GM19023 (cell line): ENCODE data around the gene RNF10.
A peak's percentile ranks its signal among the peaks of the same experiment; 100 is the strongest.
"Not testable (repeated sequence)": the region's sequence is repeated elsewhere in the genome, so short reads cannot be mapped to it uniquely, and the experiment has no call there.

Experiments used
- ATAC-seq: cut with Tn5 transposase; IDR thresholded peaks from one replicate; pipeline ENCODE4 v1.9.1; 2021; ENCODE audit warnings: mild to moderate bottlenecking, moderate library complexity; ENCODE audit not compliant: unreplicated experiment

Gene RNF10

GRCh38 chr12:120534203-120534702, at the start of gene RNF10:
Gene RNF10 (plus strand): TSS chr12:120534356. CDS start chr12:120534812, 456 bp downstream.
- peak; percentile 64 for ATAC-seq

GRCh38 chr12:120485961-120486881, 47.9 kb upstream of the RNF10 start:
- ATAC-seq: no peak

GRCh38 chr12:120487552-120487951, 46.6 kb upstream of the RNF10 start:
- not testable (repeated sequence) for ATAC-seq

- no peak for ATAC-seq
Observed at GRCh38 chr12:120488057-120488640, 46.0 kb upstream of the RNF10 start.

- ATAC-seq: no peak
Observed at GRCh38 chr12:120489018-120489417, 45.1 kb upstream of the RNF10 start.

- no peak for ATAC-seq
Observed at GRCh38 chr12:120490325-120490724, 43.8 kb upstream of the RNF10 start.

GRCh38 chr12:120490833-120491512, 43.2 kb upstream of the RNF10 start:
- no peak for ATAC-seq

- peak; percentile 24 for ATAC-seq
Observed at GRCh38 chr12:120495186-120495730, 38.9 kb upstream of the RNF10 start.

GRCh38 chr12:120495731-120496412, 38.3 kb upstream of the RNF10 start, which contains the start of gene DYNLL1:
Gene DYNLL1 (plus strand): TSS chr12:120496113. CDS start chr12:120496422, 309 bp downstream.
- ATAC-seq: peak; percentile 91

GRCh38 chr12:120496413-120497340, 37.5 kb upstream of the RNF10 start:
- ATAC-seq: peak; percentile 4

- ATAC-seq: no peak
Observed at GRCh38 chr12:120497524-120498150, 36.5 kb upstream of the RNF10 start.

- ATAC-seq: no peak
Observed at GRCh38 chr12:120498870-120499515, 35.2 kb upstream of the RNF10 start.

- ATAC-seq: no peak
Observed at GRCh38 chr12:120500581-120500980, 33.6 kb upstream of the RNF10 start.

GRCh38 chr12:120504587-120504986, 29.6 kb upstream of the RNF10 start:
- ATAC-seq: no peak

- no peak for ATAC-seq
Observed at GRCh38 chr12:120508537-120508936, 25.6 kb upstream of the RNF10 start.

GRCh38 chr12:120514002-120514401, 20.2 kb upstream of the RNF10 start:
- ATAC-seq: no peak

GRCh38 chr12:120515496-120515895, 18.7 kb upstream of the RNF10 start:
- ATAC-seq: no peak

GRCh38 chr12:120519324-120519723, 14.8 kb upstream of the RNF10 start:
- not testable (repeated sequence) for ATAC-seq
